OCI-LY3 (cell line): Measurements from ENCODE around the gene BOD1.
A peak's percentile ranks its signal among the peaks of the same experiment; 100 is the strongest.
"Not testable (repeated sequence)": the region's sequence is repeated elsewhere in the genome, so short reads cannot be mapped to it uniquely, and the experiment has no call there.

ENCODE experiments used
- H2AFZ ChIP-seq: fragments of 200-600, 300-600 bp; shearing (Covaris generic); 2 replicates; pipeline ENCODE4 v1.6.0; 2014; ENCODE audit warnings: antibody characterized with exemption, low read depth, low read length
- H3K27ac ChIP-seq: fragments of 200-600, 300-600 bp; sonication (generic); 2 replicates; pipeline ENCODE4 v1.5.1; 2014; ENCODE audit warnings: mild to moderate bottlenecking, low read length, moderate library complexity, mixed read lengths
- H3K27me3 ChIP-seq: fragments of 200-600, 300-600 bp; sonication (generic); 2 replicates; pipeline ENCODE4 v1.6.1; 2014; ENCODE audit warnings: low read depth, low read length, mixed read lengths
- H3K36me3 ChIP-seq: fragments of 200-600, 300-600 bp; sonication (generic); replicated peaks from 2 replicates; pipeline ENCODE3; 2014; ENCODE audit warnings: low read depth, low read length, mixed read lengths
- H3K4me1 ChIP-seq: fragments of 300-600, 200-600 bp; sonication (generic); 2 replicates; pipeline ENCODE4 v1.6.1; 2014; ENCODE audit warnings: low read length, mixed read lengths
- H3K4me2 ChIP-seq: fragments of 200-600, 300-600 bp; sonication (generic); 2 replicates; pipeline ENCODE4 v1.6.1; 2014; ENCODE audit warnings: low read length, mixed read lengths
- H3K4me3 ChIP-seq: fragments of 300-600, 200-600 bp; sonication (generic); 2 replicates; pipeline ENCODE4 v1.5.1; 2014; ENCODE audit warnings: antibody characterized with exemption, mild to moderate bottlenecking, low read length, moderate library complexity
- H3K79me2 ChIP-seq: fragments of 300-600, 200-600 bp; shearing (Covaris generic); 2 replicates; pipeline ENCODE4 v1.6.1; 2014; ENCODE audit warnings: mild to moderate bottlenecking, low read length, mixed read lengths
- H3K9ac ChIP-seq: fragments of 300-600, 200-600 bp; shearing (Covaris generic); 2 replicates; pipeline ENCODE4 v1.6.0; 2014; ENCODE audit warnings: mild to moderate bottlenecking, low read length, moderate library complexity
- H3K9me3 ChIP-seq: fragments of 200-600, 300-600 bp; shearing (Covaris generic); 2 replicates; pipeline ENCODE4 v1.6.1; 2014; ENCODE audit warnings: low read length, mixed read lengths; ENCODE audit not compliant: insufficient read depth
- H4K20me1 ChIP-seq: fragments of 200-600, 300-600 bp; sonication (generic); 2 replicates; pipeline ENCODE4 v1.6.1; 2016; ENCODE audit warnings: low read length, mixed read lengths; ENCODE audit not compliant: insufficient read depth
- CTCF ChIP-seq: fragments of 200-600, 300-600 bp; sonication (generic); IDR thresholded peaks from 2 replicates; pipeline ENCODE4 v1.5.1; 2014; ENCODE audit warnings: antibody characterized with exemption, low read length, low read depth
- EZH2phosphoT487 ChIP-seq: fragments of 200-600 bp; shearing (Covaris generic); IDR thresholded peaks from 2 replicates; pipeline ENCODE4 v1.6.1; 2018; ENCODE audit warnings: antibody characterized with exemption, mixed run types, low read depth

Gene BOD1

GRCh38 chr5:173594061-173594460 lies 22.4 kb downstream of the BOD1 start:
- Histone ChIP-seq H3K9ac (no peak overlapping the region), H2AFZ (no peak overlapping the region), H3K27ac (no peak overlapping the region), H3K4me2 (no peak overlapping the region), H3K4me3 (no peak overlapping the region), H3K4me1 (no peaks in the 10 kb centered on the region), H3K79me2 (no peaks in the 10 kb centered on the region), H3K36me3 (no peaks in the 10 kb centered on the region), H3K9me3 (peaks cover 12% of the 10 kb centered on the region), H4K20me1 (no peaks in the 10 kb centered on the region), H3K27me3 (peaks cover 6% of the 10 kb centered on the region; the same call in 1 of the 2 replicates)
- no peak for TF ChIP-seq CTCF
- TF ChIP-seq EZH2phosphoT487 = no peak

GRCh38 chr5:173592050-173592669 lies 24.3 kb downstream of the BOD1 start:
- TF ChIP-seq EZH2phosphoT487 (no peak), CTCF (peak; percentile 49)
- H3K4me1 ChIP-seq = no peaks in the 10 kb centered on the region
- H2AFZ ChIP-seq = no peak overlapping the region
- no peak overlapping the region for H3K27ac ChIP-seq
- H3K4me2 ChIP-seq = no peak overlapping the region
- peaks cover 20% of the 10 kb centered on the region; the same call in 1 of the 2 replicates for H3K27me3 ChIP-seq
- no peaks in the 10 kb centered on the region for H3K79me2 ChIP-seq
- no peak overlapping the region for H3K9ac ChIP-seq
- H4K20me1 ChIP-seq = no peaks in the 10 kb centered on the region
- no peak overlapping the region for H3K4me3 ChIP-seq
- peaks cover 12% of the 10 kb centered on the region for H3K9me3 ChIP-seq
- H3K36me3 ChIP-seq = no peaks in the 10 kb centered on the region

GRCh38 chr5:173591056-173591514 lies 25.4 kb downstream of the BOD1 start:
- TF ChIP-seq CTCF (no peak), EZH2phosphoT487 (no peak)
- H3K4me2 ChIP-seq = no peak overlapping the region
- peaks cover 20% of the 10 kb centered on the region; the same call in 1 of the 2 replicates for H3K27me3 ChIP-seq
- no peaks in the 10 kb centered on the region for H3K79me2 ChIP-seq
- H4K20me1 ChIP-seq = no peaks in the 10 kb centered on the region
- peaks cover 12% of the 10 kb centered on the region for H3K9me3 ChIP-seq
- no peaks in the 10 kb centered on the region for H3K4me1 ChIP-seq
- no peak overlapping the region for H3K9ac ChIP-seq
- H3K27ac ChIP-seq = no peak overlapping the region
- H3K4me3 ChIP-seq = no peak overlapping the region
- no peak overlapping the region for H2AFZ ChIP-seq
- H3K36me3 ChIP-seq = no peaks in the 10 kb centered on the region

- Histone ChIP-seq H3K27ac (no peak overlapping the region), H3K4me3 (no peak overlapping the region), H3K27me3 (peaks cover 20% of the 10 kb centered on the region; the same call in 1 of the 2 replicates), H3K9me3 (peaks cover 12% of the 10 kb centered on the region), H3K4me2 (no peak overlapping the region), H3K9ac (no peak overlapping the region), H3K79me2 (no peaks in the 10 kb centered on the region), H4K20me1 (no peaks in the 10 kb centered on the region), H2AFZ (no peak overlapping the region), H3K4me1 (no peaks in the 10 kb centered on the region), H3K36me3 (no peaks in the 10 kb centered on the region)
- TF ChIP-seq EZH2phosphoT487 = no peak
- no peak for TF ChIP-seq CTCF
Observed at GRCh38 chr5:173590436-173591055, 25.9 kb downstream of the BOD1 start.

- peaks cover 47% of the 10 kb centered on the region for H3K27me3 ChIP-seq
- H3K4me3 ChIP-seq, H3K9ac ChIP-seq, H3K4me2 ChIP-seq, H3K4me1 ChIP-seq, H3K36me3 ChIP-seq, H3K27ac ChIP-seq, H3K9me3 ChIP-seq, H3K79me2 ChIP-seq, H2AFZ ChIP-seq, H4K20me1 ChIP-seq: not testable (repeated sequence)
Observed at GRCh38 chr5:173586133-173586532, 30.3 kb downstream of the BOD1 start.
